Neutrophil (primary cell): ENCODE results near the gene METAP1.
"Not testable (repeated sequence)": the region's sequence is repeated elsewhere in the genome, so short reads cannot be mapped to it uniquely, and the experiment has no call there.

Experiments used
- H3K27ac ChIP-seq: fragments of 200-600 bp; sonication (generic); 2 replicates; pipeline ENCODE4 v1.5.1; 2016; ENCODE audit warnings: mild to moderate bottlenecking, moderate library complexity
- H3K27me3 ChIP-seq: fragments of 200-600 bp; sonication (generic); 2 replicates; pipeline ENCODE4 v1.6.0; 2016; ENCODE audit warnings: mild to moderate bottlenecking
- H3K36me3 ChIP-seq: fragments of 200-600 bp; sonication (generic); 2 replicates; pipeline ENCODE4 v1.5.1; 2017
- H3K4me1 ChIP-seq, 2 experiments: fragments of 200-600 bp in 1 of 2; sonication (generic) in 1 of 2; 1 replicate in 1 of 2; 2 replicates in 1 of 2; pipeline versions ENCODE4 v1.5.1 to v1.6.1; 2013 to 2016; ENCODE audit warnings: low read depth in 1 of 2, low read length in 1 of 2, mild to moderate bottlenecking in 1 of 2, moderate library complexity in 1 of 2; ENCODE audit not compliant: control insufficient read depth in 1 of 2, insufficient read depth in 1 of 2
- H3K4me3 ChIP-seq, 2 experiments: fragments of 200-600 bp in 1 of 2; sonication (generic) in 1 of 2; 1 replicate in 1 of 2; 2 replicates in 1 of 2; pipeline ENCODE4 v1.5.1; 2013 to 2016; ENCODE audit warnings: low read depth in 1 of 2, low read length in 1 of 2, mild to moderate bottlenecking in 1 of 2, moderate library complexity in 1 of 2
- H3K9me3 ChIP-seq: fragments of 200-600 bp; sonication (generic); 2 replicates; pipeline ENCODE4 v1.5.1; 2016
- CTCF ChIP-seq: fragments of 200-600 bp; sonication (generic); IDR thresholded peaks from 2 replicates; pipeline ENCODE4 v1.5.1; 2016; ENCODE audit warnings: antibody characterized with exemption

METAP1 gene

DNA sequence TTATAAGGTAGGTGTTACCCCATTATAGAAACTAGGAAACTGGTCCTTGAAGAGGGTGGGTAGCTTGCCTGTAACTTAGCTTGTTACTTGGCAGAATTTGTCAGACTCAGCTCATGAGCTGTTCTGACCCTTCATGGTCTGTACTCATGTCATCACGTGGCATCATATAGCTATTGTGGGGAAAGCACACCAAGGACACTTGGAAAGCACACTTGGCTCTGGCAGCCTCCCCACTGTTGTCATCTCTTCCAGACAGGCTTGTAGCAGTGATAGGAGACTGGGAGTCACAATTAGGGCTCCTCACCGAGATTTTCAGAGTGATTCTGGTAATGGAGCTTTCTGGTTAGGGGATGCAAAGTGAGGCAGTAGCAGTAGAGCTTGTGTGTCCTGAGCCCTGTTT is 62.7 kb downstream of the METAP1 start:
- no peak overlapping the region for H3K27ac ChIP-seq
- no peak overlapping the region for H3K4me3 ChIP-seq
- no peaks in the 10 kb centered on the region for H3K9me3 ChIP-seq
- no peak for TF ChIP-seq CTCF
- peaks cover 18% of the 10 kb centered on the region for H3K36me3 ChIP-seq
- H3K27me3 ChIP-seq: no peaks in the 10 kb centered on the region
- peaks cover 10 to 13% of the 10 kb centered on the region in 2 experiments for H3K4me1 ChIP-seq

DNA sequence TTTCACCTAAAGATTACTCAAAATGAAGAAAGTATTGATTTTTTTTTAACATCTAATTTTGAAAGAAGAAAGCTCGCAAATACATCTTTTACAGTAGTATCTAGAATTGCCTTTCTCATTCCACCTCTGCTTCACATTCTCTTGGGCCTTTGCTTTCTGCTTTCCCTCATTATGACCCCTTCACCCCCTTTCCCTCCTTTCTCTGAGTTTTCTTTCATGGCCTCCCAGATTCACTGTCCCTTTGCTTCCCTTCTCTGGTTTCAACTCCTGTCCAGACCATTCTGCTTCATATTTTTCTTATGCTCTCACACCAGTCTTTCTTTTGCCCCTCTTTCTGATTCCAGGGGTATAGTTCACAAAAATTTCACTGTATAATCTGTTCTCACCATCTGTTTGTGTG is 64.0 kb downstream of the METAP1 start:
- no peak overlapping the region for H3K4me3 ChIP-seq
- no peaks in the 10 kb centered on the region for H3K9me3 ChIP-seq
- H3K27ac ChIP-seq: no peak overlapping the region
- H3K4me1 ChIP-seq: peaks cover 10 to 13% of the 10 kb centered on the region in 2 experiments
- no peaks in the 10 kb centered on the region for H3K27me3 ChIP-seq
- H3K36me3 ChIP-seq: peaks cover 18% of the 10 kb centered on the region
- no peak for TF ChIP-seq CTCF

DNA sequence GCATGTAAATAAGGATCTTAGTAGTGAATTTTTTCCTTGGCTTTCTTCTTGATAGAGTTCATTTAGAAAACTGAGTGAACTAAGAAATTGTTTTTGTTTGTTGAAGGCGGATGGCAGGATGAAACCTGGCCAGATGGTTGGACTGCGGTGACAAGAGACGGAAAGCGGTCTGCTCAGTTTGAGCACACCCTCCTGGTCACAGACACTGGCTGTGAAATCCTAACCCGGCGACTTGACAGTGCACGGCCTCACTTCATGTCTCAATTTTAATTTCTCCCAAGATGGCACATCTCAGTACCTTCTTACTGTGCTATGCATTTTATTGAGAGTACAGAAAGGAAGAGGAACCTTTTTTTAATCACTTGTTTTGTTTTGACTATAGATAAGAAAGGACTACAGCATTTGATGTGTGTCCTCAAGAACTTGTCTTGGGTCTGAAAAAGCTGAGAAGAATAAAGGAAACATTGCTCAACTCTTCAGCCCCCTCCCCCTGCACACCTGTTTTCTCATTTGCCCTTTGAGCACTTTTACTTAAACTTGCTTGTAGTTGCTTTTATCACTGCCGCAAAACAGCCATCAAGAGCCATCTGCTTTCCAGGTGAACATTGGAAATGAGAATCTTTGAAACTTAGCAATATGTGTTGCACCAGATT is 65.7 kb downstream of the METAP1 start:
- Histone ChIP-seq H3K27ac (no peak overlapping the region), H3K4me3 (no peak overlapping the region), H3K36me3 (peaks cover 18% of the 10 kb centered on the region), H3K4me1 (peaks cover 8 to 10% of the 10 kb centered on the region in 2 experiments), H3K9me3 (no peaks in the 10 kb centered on the region), H3K27me3 (no peaks in the 10 kb centered on the region)
- TF ChIP-seq CTCF: no peak

DNA sequence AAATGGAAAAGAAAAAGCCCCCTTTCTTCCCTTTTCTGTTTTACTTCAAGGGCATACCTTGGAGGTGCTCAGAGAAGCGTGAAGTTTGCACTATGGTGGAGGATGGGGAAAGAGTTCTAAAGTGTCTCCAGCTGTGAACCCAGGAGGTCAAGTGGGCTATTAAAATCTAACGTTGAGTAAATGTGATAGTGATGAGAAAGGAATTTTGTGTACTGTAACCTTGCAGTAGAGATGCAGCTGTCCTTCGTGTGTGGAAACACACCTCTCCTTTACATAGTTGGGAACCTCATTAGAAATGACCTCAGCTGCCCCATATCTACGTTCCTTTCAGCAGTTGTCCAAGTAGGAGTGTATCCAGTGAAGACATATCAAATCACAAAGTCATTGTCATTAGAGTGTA is 66.6 kb downstream of the METAP1 start:
- TF ChIP-seq CTCF: no peak
- no peak overlapping the region for H3K27ac ChIP-seq
- H3K4me1 ChIP-seq: peaks cover 0 to under 1% of the 10 kb centered on the region in 2 experiments
- no peaks in the 10 kb centered on the region for H3K27me3 ChIP-seq
- no peak overlapping the region for H3K4me3 ChIP-seq
- H3K9me3 ChIP-seq: no peaks in the 10 kb centered on the region
- peaks cover 18% of the 10 kb centered on the region for H3K36me3 ChIP-seq

GRCh38 chr4:99065521-99065920 is 70.0 kb downstream of the METAP1 start:
- not testable (repeated sequence) for H3K4me3 ChIP-seq, H3K4me1 ChIP-seq, H3K27ac ChIP-seq, H3K9me3 ChIP-seq, H3K27me3 ChIP-seq
- H3K36me3 ChIP-seq: peaks cover 16% of the 10 kb centered on the region

GRCh38 chr4:99067617-99068016 is 72.1 kb downstream of the METAP1 start:
- Histone ChIP-seq H3K4me3 (no peak overlapping the region), H3K27ac (no peak overlapping the region), H3K27me3 (no peaks in the 10 kb centered on the region), H3K9me3 (no peaks in the 10 kb centered on the region), H3K36me3 (peaks cover 25% of the 10 kb centered on the region), H3K4me1 (no peaks in the 10 kb centered on the region)
- TF ChIP-seq CTCF: no peak
